ENCODE data around the gene NUDT14.

DNA sequence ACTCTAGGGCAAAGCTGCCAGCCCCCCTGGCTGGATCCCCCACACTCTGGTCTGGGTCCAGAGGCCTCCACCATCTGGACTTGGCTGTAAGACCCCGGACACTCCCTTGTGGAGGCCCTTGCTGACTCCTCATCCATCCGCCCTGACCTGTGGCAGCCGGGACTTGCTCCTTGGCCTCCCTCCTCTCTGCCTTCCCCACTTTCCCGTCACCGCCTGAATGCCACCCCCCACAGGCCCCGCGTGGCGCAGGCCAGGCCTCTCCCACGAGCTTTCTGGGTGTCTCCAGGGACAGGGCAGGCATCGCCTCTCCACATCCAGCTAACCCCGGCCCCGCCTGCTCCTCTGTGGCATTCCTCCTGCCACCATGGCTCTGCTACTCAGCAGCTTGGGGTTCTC, 26.6 kb downstream of the NUDT14 start:
- TF ChIP-seq, protein P1, sequence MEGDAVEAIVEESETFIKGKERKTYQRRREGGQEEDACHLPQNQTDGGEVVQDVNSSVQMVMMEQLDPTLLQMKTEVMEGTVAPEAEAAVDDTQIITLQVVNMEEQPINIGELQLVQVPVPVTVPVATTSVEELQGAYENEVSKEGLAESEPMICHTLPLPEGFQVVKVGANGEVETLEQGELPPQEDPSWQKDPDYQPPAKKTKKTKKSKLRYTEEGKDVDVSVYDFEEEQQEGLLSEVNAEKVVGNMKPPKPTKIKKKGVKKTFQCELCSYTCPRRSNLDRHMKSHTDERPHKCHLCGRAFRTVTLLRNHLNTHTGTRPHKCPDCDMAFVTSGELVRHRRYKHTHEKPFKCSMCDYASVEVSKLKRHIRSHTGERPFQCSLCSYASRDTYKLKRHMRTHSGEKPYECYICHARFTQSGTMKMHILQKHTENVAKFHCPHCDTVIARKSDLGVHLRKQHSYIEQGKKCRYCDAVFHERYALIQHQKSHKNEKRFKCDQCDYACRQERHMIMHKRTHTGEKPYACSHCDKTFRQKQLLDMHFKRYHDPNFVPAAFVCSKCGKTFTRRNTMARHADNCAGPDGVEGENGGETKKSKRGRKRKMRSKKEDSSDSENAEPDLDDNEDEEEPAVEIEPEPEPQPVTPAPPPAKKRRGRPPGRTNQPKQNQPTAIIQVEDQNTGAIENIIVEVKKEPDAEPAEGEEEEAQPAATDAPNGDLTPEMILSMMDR (IDR thresholded peaks at IDR 0.05): no peak
- no peak for TF ChIP-seq POLR2A (IDR thresholded peaks at IDR 0.05)

Data from Peyer's patch (tissue), 4 donors.